ENCODE results near the gene ABCC1.

ABCC1 gene

DNA sequence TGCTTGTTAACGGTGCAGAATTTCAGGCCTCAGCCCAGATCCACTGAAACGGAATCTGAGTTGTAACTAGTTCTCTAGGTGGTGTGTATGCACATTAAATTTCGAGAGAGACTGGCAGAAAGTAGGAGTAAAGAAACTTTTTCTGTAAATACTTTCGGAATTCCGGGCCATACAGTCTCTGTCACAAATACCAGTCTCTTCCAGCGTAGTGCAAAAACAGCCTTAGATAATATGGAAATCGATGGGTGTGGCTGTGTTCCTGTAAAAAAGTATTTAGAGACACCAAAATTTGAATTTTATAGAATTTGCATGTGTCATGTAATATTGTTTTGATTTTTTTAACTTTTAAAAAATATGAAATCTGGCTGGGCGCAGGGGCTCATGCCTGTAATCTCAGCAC is 109.7 kb downstream of the ABCC1 start:
- Histone ChIP-seq H3K27me3 (ENCODE audit: insufficient read depth, low read length, poor library complexity, severe bottlenecking) (no peaks in the 10 kb centered on the region), H3K9me2 (replicated peaks; ENCODE audit: low read depth, low read length) (no peaks in the 10 kb centered on the region), H4K20me1 (ENCODE audit: insufficient read depth, low read length, poor library complexity, severe bottlenecking) (no peaks in the 10 kb centered on the region), H3K4me3 (ENCODE audit: low read length, poor library complexity, severe bottlenecking) (no peak overlapping the region), H2AFZ (ENCODE audit: low read length) (no peak overlapping the region), H3K36me3 (ENCODE audit: insufficient read depth, low read length) (peaks cover 44% of the 10 kb centered on the region; the same call in 1 of the 2 replicates), H3K79me2 (ENCODE audit: insufficient read depth, low read length) (no peaks in the 10 kb centered on the region), H3K9ac (ENCODE audit: low read depth, low read length, poor library complexity, severe bottlenecking) (no peak overlapping the region), H3K9me3 (ENCODE audit: insufficient read depth, low read depth, low read length) (no peaks in the 10 kb centered on the region), H3K4me1 (ENCODE audit: insufficient read depth, low read length, poor library complexity, severe bottlenecking) (peaks cover 31% of the 10 kb centered on the region), H3K4me2 (ENCODE audit: low read depth, low read length, poor library complexity, severe bottlenecking) (no peak overlapping the region), H3F3A (ENCODE audit: low read depth) (no peaks in the 10 kb centered on the region)
- no peak for TF ChIP-seq CTCF (conservative IDR thresholded peaks at IDR 0.05; ENCODE audit: low read length)
- TF ChIP-seq EZH2phosphoT487 (IDR thresholded peaks at IDR 0.05; ENCODE audit: borderline replicate concordance) = no peak

DNA sequence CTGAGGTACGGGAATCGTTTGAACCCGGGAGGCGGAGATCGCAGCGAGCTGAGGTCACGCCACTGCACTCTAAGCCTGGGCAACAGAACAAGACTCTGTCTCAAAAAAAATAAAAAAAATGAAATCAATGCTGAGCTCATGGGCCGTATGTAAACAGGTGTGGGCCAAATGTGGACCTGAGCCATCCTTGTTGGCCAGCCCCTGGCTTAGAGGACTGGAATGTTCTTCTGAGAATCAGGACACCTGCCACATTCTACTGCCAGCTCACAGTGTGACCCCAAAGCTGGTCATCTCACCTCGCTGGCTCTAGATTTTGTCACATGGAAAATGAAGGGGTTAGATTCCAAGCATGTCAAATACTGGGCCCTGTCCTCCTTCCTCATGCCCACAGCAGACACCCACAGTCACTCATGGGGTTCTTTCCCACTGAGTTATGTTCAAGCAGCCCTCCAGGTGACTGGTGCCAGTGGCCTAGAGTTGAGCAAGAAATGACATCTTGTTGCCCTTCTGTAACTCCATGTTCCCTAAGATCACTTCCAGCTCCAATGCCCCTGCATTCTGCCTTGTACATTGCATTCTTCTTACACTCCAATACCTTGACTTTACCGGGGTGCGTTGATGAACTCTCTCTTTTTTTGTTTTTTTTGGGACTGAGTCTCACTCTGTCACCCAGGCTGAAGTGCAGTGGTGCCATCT is 110.6 kb downstream of the ABCC1 start:
- Histone ChIP-seq H3K4me3 (ENCODE audit: low read length, poor library complexity, severe bottlenecking) (no peak overlapping the region), H2AFZ (ENCODE audit: low read length) (no peak overlapping the region), H3K4me2 (ENCODE audit: low read depth, low read length, poor library complexity, severe bottlenecking) (no peak overlapping the region), H3K36me3 (ENCODE audit: insufficient read depth, low read length) (peaks cover 45% of the 10 kb centered on the region; the same call in 1 of the 2 replicates), H4K20me1 (ENCODE audit: insufficient read depth, low read length, poor library complexity, severe bottlenecking) (no peaks in the 10 kb centered on the region), H3K27me3 (ENCODE audit: insufficient read depth, low read length, poor library complexity, severe bottlenecking) (no peaks in the 10 kb centered on the region), H3F3A (ENCODE audit: low read depth) (no peaks in the 10 kb centered on the region), H3K79me2 (ENCODE audit: insufficient read depth, low read length) (peaks cover 6% of the 10 kb centered on the region; the same call in 1 of the 2 replicates), H3K9me3 (ENCODE audit: insufficient read depth, low read depth, low read length) (no peaks in the 10 kb centered on the region), H3K9ac (ENCODE audit: low read depth, low read length, poor library complexity, severe bottlenecking) (no peak overlapping the region), H3K9me2 (replicated peaks; ENCODE audit: low read depth, low read length) (no peaks in the 10 kb centered on the region), H3K4me1 (ENCODE audit: insufficient read depth, low read length, poor library complexity, severe bottlenecking) (peaks cover 38% of the 10 kb centered on the region)
- TF ChIP-seq CTCF (conservative IDR thresholded peaks at IDR 0.05; ENCODE audit: low read length) (no peak), EZH2phosphoT487 (IDR thresholded peaks at IDR 0.05; ENCODE audit: borderline replicate concordance) (no peak)

DNA sequence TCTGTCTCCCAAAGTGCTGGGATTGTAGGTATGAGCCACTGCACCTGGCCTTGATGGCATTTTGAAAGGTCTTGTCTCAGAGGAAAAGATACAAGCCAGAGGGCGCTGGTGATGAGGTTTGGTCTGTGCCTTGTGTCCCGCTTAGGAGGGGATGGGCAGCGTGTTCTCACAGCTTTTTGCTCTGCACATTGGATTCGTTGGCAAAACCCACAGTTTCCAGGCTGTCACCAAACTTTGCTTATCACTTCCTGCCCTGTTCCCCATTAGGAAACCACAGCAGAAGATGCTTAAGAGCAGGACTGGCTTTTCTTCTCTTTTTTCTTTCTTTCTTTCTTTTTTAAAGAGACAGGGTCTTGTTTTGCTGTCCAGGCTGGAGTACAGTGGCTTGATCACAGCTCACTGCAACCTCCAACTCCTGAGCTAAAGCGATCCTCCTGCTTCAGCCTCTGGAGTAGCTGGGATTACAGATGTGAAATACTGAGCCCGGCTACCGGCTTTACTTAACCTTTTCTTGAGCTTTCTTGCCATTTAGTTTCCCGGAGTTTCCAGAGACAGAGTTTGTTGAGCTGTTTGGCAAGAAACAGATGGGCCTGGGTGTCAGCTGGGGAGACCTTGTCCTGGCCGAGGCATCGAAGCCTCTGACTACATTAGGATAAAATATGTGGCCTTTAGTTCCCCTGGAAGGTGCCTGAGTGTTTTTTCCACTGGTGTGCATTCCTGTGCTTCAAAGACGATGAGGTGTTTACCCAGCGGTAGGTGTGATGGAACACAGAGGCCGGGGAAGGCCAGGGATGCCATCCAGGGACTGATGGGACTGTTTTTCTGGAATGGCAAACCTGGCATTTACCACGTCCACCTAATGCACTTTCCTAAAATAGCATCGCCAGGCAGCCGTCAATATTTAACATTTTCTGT is 112.9 kb downstream of the ABCC1 start:
- Histone ChIP-seq H3K4me3 (ENCODE audit: low read length, poor library complexity, severe bottlenecking) (peak overlapping the region; percentile 34), H3F3A (ENCODE audit: low read depth) (no peaks in the 10 kb centered on the region), H2AFZ (ENCODE audit: low read length) (no peak overlapping the region), H3K9me2 (replicated peaks; ENCODE audit: low read depth, low read length) (no peaks in the 10 kb centered on the region), H3K36me3 (ENCODE audit: insufficient read depth, low read length) (peaks cover 37% of the 10 kb centered on the region; the same call in 1 of the 2 replicates), H3K4me2 (ENCODE audit: low read depth, low read length, poor library complexity, severe bottlenecking) (peak overlapping the region; percentile 64), H3K9ac (ENCODE audit: low read depth, low read length, poor library complexity, severe bottlenecking) (peak overlapping the region; percentile 76), H3K27me3 (ENCODE audit: insufficient read depth, low read length, poor library complexity, severe bottlenecking) (no peaks in the 10 kb centered on the region), H3K4me1 (ENCODE audit: insufficient read depth, low read length, poor library complexity, severe bottlenecking) (peaks cover 38% of the 10 kb centered on the region), H3K79me2 (ENCODE audit: insufficient read depth, low read length) (peaks cover 17% of the 10 kb centered on the region; the same call in 1 of the 2 replicates), H3K9me3 (ENCODE audit: insufficient read depth, low read depth, low read length) (no peaks in the 10 kb centered on the region), H4K20me1 (ENCODE audit: insufficient read depth, low read length, poor library complexity, severe bottlenecking) (no peaks in the 10 kb centered on the region)
- TF ChIP-seq EZH2phosphoT487 (IDR thresholded peaks at IDR 0.05; ENCODE audit: borderline replicate concordance) (no peak), CTCF (conservative IDR thresholded peaks at IDR 0.05; ENCODE audit: low read length) (peak; percentile 58)

All from Loucy (cell line).